Measurements from ENCODE around the gene CDKN2B.

DNA sequence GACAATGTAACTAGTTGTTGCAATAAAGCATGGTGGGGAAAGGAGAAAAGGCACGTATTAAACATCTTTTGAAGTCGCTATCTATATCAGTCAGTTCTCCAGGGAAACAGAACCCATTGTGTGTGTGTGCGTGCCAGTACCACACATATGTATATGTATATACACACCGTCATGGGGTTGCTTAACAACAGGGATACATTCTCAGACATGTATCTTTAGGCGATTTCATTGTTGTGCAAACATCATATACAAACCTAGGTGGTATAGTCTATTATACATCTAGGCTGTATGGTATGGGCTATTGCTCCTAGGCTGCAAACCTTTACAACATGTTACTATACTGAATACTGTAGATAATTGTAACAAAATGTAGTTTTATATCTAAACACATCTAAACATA is 12.2 kb downstream of the CDKN2B start:
- TF ChIP-seq EZH2phosphoT487 (IDR thresholded peaks at IDR 0.05; ENCODE audit: borderline replicate concordance) (no peak), EZH2 (IDR thresholded peaks at IDR 0.05) (no peak), EGR1 (IDR thresholded peaks at IDR 0.05; ENCODE audit: low read depth) (no peak), ATF3 (IDR thresholded peaks at IDR 0.05) (no peak), TCF7L2 (IDR thresholded peaks at IDR 0.05; ENCODE audit: borderline replicate concordance, extremely low read depth, insufficient read depth, insufficient read length) (no peak), POLR2A (IDR thresholded peaks at IDR 0.05; ENCODE audit: borderline replicate concordance, extremely low read depth, insufficient read depth, insufficient read length) (no peak)
- TF ChIP-seq, protein P1, sequence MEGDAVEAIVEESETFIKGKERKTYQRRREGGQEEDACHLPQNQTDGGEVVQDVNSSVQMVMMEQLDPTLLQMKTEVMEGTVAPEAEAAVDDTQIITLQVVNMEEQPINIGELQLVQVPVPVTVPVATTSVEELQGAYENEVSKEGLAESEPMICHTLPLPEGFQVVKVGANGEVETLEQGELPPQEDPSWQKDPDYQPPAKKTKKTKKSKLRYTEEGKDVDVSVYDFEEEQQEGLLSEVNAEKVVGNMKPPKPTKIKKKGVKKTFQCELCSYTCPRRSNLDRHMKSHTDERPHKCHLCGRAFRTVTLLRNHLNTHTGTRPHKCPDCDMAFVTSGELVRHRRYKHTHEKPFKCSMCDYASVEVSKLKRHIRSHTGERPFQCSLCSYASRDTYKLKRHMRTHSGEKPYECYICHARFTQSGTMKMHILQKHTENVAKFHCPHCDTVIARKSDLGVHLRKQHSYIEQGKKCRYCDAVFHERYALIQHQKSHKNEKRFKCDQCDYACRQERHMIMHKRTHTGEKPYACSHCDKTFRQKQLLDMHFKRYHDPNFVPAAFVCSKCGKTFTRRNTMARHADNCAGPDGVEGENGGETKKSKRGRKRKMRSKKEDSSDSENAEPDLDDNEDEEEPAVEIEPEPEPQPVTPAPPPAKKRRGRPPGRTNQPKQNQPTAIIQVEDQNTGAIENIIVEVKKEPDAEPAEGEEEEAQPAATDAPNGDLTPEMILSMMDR (IDR thresholded peaks at IDR 0.05 in 2 of 3, conservative IDR thresholded peaks at IDR 0.05 in 1 of 3; ENCODE audit: borderline replicate concordance in 1 of 3, insufficient read depth in 1 of 3, low read depth in 2 of 3, low read length in 2 of 3): no peak
